ENCODE data around the gene PTAFR. TPM values are rescaled to one million over a fixed set of nuclear protein-coding genes. Genes with fewer than 3 reads are reported as not detected.

PTAFR gene
- total RNA-seq (2022; extraction: Qiagen RNA extraction), result 0.09 to 0.24 TPM (median 0.18 TPM) in 5 replicates

GRCh38 chr1:28176492-28177470, at the start of gene PTAFR:
PTAFR (minus strand) TSS chr1:28176690; CDS start chr1:28151021, 25,669 bp downstream.

Other genes starting within 250 kb of the PTAFR start
- gene SMPDL3B, start 241.7 kb downstream of the PTAFR start, total RNA-seq (2022; extraction: Qiagen RNA extraction), result 1.0 to 1.5 TPM (median 1.2 TPM) in 5 replicates
- gene XKR8, start 216.7 kb downstream of the PTAFR start, total RNA-seq (2022; extraction: Qiagen RNA extraction), result 4.3 to 5.9 TPM (median 5.6 TPM) in 5 replicates
- 5.0 to 6.6 TPM (median 5.9 TPM) in 5 replicates for gene EYA3, start 88.1 kb downstream of the PTAFR start, total RNA-seq (2022; extraction: Qiagen RNA extraction)
- gene DNAJC8, start 56.3 kb upstream of the PTAFR start, total RNA-seq (2022; extraction: Qiagen RNA extraction), result 70.3 to 77.6 TPM (median 70.9 TPM) in 5 replicates
- 161 to 173 TPM (median 165 TPM) in 5 replicates for gene ATP5IF1, start 59.4 kb upstream of the PTAFR start, total RNA-seq (2022; extraction: Qiagen RNA extraction)
- 6.2 to 8.8 TPM (median 8.3 TPM) in 5 replicates for gene SESN2, start 82.8 kb upstream of the PTAFR start, total RNA-seq (2022; extraction: Qiagen RNA extraction)
- 12.5 to 17.4 TPM (median 15.2 TPM) in 5 replicates for gene MED18, start 152.3 kb upstream of the PTAFR start, total RNA-seq (2022; extraction: Qiagen RNA extraction)
- gene PHACTR4, start 193.1 kb upstream of the PTAFR start, total RNA-seq (2022; extraction: Qiagen RNA extraction), result 19.4 to 23.5 TPM (median 21.8 TPM) in 5 replicates

Measured in A549 treated with Mapracorat at 1 μM for 4 hours (cell line).